Right renal pelvis (tissue), 4 donors: ENCODE measurements around the gene C1orf216. TPM values are rescaled to one million over a fixed set of nuclear protein-coding genes. Genes with fewer than 3 reads are reported as not detected.
"Not testable (repeated sequence)": the region's sequence is repeated elsewhere in the genome, so short reads cannot be mapped to it uniquely, and the experiment has no call there.

ENCODE experiments used
- DNase-seq, 4 donors: peaks; one replicate each; pipeline ENCODE4 v3.0.0-alpha.2; 2013; ENCODE audit warnings: low read depth in 4 of 4, low spot score in 3 of 4, missing footprints in 1 of 4
- polyA plus RNA-seq, 4 donors: library from polyadenylated mRNA; unstranded; fragments of 120-200 nt; gene quantifications; one replicate each; pipeline ENCODE4 v1.2.1, GENCODE V29; 2013; ENCODE audit not compliant: insufficient read length in 4 of 4

C1orf216 gene
- polyA plus RNA-seq, 4 donors, result 8.3 to 9.8 (median 8.7) TPM

- DNase-seq, result no peak
Observed at GRCh38 chr1:35707601-35708440, 10.9 kb downstream of the C1orf216 start.

GRCh38 chr1:35706846-35707600 is 11.7 kb downstream of the C1orf216 start:
- no peak for DNase-seq

- no peak for DNase-seq
Observed at GRCh38 chr1:35702508-35702907, 16.2 kb downstream of the C1orf216 start.

GRCh38 chr1:35699152-35699551 is 19.5 kb downstream of the C1orf216 start:
- not testable (repeated sequence) for DNase-seq

GRCh38 chr1:35692317-35692716 is 26.4 kb downstream of the C1orf216 start:
- no peak for DNase-seq

GRCh38 chr1:35691571-35692220 is 27.0 kb downstream of the C1orf216 start:
- no peak for DNase-seq

GRCh38 chr1:35691080-35691479 is 27.6 kb downstream of the C1orf216 start:
- DNase-seq, result no peak

- DNase-seq, result not testable (repeated sequence)
Observed at GRCh38 chr1:35690103-35690502, 28.6 kb downstream of the C1orf216 start.

GRCh38 chr1:35688161-35688560 is 30.5 kb downstream of the C1orf216 start:
- DNase-seq, result no peak

- no peak for DNase-seq
Observed at GRCh38 chr1:35683012-35683411, 35.7 kb downstream of the C1orf216 start.

- no peak for DNase-seq
Observed at GRCh38 chr1:35680271-35680670, 38.4 kb downstream of the C1orf216 start.

- DNase-seq, result no peak
Observed at GRCh38 chr1:35675773-35676172, 42.9 kb downstream of the C1orf216 start.

GRCh38 chr1:35674111-35674510 is 44.6 kb downstream of the C1orf216 start:
- no peak for DNase-seq

- DNase-seq, result no peak
Observed at GRCh38 chr1:35672116-35672515, 46.6 kb downstream of the C1orf216 start.

GRCh38 chr1:35668506-35668905 is 50.2 kb downstream of the C1orf216 start:
- DNase-seq, result no peak

GRCh38 chr1:35666916-35667315 is 51.8 kb downstream of the C1orf216 start:
- no peak for DNase-seq

GRCh38 chr1:35666216-35666615 is 52.5 kb downstream of the C1orf216 start:
- DNase-seq, result no peak
